T1000 (cell line): Measurements from ENCODE around the gene ADCY10.

Experiments used
- DNase-seq: peaks from one replicate; lab custom pipeline; 2025; ENCODE audit warnings: mixed read lengths; lab: John Stamatoyannopoulos, UW

Gene ADCY10

GRCh38 chr1:167781558-167781957 lies 132.4 kb downstream of the ADCY10 start:
- no peak for DNase-seq

GRCh38 chr1:167777269-167777650 lies 136.7 kb downstream of the ADCY10 start:
- no peak for DNase-seq

- DNase-seq = no peak
These were observed 137.2 kb downstream of the ADCY10 start for GRCh38 chr1:167776616-167777268.

GRCh38 chr1:167776151-167776550 lies 137.8 kb downstream of the ADCY10 start:
- no peak for DNase-seq

GRCh38 chr1:167775178-167775577 lies 138.8 kb downstream of the ADCY10 start:
- DNase-seq = no peak

- DNase-seq = no peak
These were observed 139.2 kb downstream of the ADCY10 start for GRCh38 chr1:167774710-167775109.

GRCh38 chr1:167773516-167773915 lies 140.4 kb downstream of the ADCY10 start:
- DNase-seq = no peak

- DNase-seq = no peak
These were observed 141.5 kb downstream of the ADCY10 start for GRCh38 chr1:167772436-167772835.

- DNase-seq = no peak
These were observed 143.8 kb downstream of the ADCY10 start for GRCh38 chr1:167770127-167770526.

GRCh38 chr1:167767761-167768160 lies 146.2 kb downstream of the ADCY10 start:
- DNase-seq = no peak

GRCh38 chr1:167766538-167766937 lies 147.4 kb downstream of the ADCY10 start:
- no peak for DNase-seq

GRCh38 chr1:167765496-167765895 lies 148.4 kb downstream of the ADCY10 start:
- DNase-seq = no peak

- DNase-seq = no peak
These were observed 149.2 kb downstream of the ADCY10 start for GRCh38 chr1:167764458-167765330.

GRCh38 chr1:167763525-167764220 lies 150.3 kb downstream of the ADCY10 start:
- DNase-seq = no peak

- no peak for DNase-seq
These were observed 151.7 kb downstream of the ADCY10 start for GRCh38 chr1:167762061-167762746.

- no peak for DNase-seq
These were observed 152.5 kb downstream of the ADCY10 start for GRCh38 chr1:167761400-167761799.
